ENCODE results near the gene MYLK2.
"Not testable (repeated sequence)": the region's sequence is repeated elsewhere in the genome, so short reads cannot be mapped to it uniquely, and the experiment has no call there.

MYLK2 gene

DNA sequence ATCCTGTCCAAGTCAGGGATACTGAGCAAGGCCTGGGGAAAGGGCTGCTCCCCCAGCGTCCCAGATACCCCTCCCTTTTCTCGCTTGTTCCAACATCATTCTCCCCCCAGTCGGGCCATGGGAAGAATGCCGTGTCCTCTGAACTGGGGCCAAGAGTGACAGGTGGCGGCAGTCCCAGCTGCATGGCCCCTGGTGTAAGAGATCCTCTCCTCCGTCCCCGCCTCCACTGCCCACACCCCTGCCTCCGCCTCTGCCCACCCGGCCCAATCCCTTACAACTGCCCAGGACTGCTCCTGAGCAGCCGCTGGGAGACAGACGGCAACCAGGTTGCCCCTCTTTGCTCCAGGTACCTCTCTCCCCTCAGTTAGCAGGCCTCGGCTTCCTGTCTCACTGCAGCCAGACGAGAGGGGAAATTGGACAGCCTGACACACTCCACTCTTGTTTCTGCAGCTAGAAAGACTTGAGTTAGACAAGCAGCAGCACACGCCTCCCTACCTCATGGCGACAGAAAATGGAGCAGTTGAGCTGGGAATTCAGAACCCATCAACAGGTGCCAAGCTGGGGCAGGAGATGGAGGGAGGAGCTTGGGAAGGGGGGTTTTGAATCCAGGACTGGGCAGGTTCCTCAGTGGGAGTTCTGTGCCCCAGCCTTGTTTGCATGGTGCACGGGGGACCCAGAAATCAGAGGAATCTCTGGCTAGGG, at the start of gene MYLK2:
Gene MYLK2, plus strand, starts transcription at position 274 of the 702 bp plus-strand sequence. Its CDS starts 225 bp downstream, at position 499.
- DNase-seq, result no peak

DNA sequence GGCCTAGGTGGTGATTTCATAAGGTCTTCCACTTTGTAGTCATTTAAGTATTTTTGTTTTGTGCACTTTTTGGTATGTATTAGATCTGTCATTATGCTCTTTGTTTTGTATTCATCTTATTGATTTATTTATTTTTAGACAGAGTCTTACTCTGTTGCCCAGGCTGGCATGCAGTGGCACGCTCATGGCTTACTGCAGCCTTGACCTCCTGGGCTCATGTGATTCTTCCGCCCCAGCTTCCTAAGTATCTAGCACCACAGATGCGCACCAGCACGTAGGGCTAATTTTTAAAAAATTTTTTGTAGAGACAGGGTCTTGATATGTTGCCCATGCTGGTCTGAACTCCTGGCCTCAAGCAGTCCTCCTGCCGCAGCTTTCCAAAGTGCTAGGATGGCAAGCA, 49.5 kb upstream of the MYLK2 start:
- DNase-seq, result no peak

DNA sequence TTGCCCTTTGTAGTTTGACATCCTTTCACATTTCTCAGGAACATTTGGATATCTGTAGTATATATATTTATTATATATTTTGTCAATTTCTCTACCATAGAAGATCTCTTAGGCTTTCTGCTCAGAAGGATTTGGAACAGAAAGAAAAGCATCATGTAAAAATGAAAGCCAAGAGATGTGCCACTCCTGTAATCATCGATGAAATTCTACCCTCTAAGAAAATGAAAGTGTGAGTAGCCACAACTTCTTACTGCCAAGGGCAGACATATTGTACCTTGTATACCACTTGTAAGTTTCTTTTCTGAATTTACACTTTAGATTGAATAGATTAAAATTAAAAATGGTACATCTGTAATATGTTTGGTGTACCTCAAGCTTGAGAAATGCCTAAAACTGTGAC, 48.9 kb upstream of the MYLK2 start:
- DNase-seq, result no peak

DNA sequence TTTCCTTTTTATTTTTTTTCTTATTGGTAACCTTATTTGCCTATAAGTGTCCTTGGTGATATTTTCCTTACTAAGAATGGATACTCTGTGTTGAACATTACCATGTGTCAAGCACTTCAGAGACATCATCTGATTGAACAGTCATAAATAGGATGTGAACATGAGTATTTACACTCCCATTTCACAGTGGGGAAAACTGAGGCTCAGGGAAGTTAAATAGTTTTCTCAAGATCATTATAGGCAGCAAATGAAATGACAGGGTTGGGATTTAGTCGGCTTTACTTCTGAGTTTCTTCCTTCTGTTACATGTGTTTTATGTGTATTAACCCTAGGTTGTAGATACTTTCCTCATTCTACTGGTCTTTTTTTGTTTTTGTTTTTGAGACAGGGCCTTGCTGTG, 44.7 kb upstream of the MYLK2 start:
- no peak for DNase-seq

DNA sequence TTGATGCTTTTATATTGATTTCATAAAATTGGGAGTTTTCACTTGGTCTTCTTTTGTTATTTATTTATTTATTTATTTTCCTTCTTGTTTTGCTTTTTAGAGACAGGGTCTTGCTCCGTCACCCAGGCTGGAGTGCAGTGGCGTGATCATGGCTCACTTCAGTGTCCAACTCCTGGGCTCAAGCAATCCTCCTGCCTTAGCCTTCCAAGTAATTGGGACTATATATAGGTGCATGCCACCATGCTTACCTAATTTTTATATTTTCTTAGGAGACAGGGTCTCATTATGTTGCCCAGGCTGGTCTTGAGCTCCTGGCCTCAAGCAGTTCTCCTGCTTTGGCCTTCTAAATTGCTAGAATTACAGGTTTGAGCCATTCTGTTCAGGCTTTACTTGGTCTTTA, 38.3 kb upstream of the MYLK2 start:
- DNase-seq, result no peak

DNA sequence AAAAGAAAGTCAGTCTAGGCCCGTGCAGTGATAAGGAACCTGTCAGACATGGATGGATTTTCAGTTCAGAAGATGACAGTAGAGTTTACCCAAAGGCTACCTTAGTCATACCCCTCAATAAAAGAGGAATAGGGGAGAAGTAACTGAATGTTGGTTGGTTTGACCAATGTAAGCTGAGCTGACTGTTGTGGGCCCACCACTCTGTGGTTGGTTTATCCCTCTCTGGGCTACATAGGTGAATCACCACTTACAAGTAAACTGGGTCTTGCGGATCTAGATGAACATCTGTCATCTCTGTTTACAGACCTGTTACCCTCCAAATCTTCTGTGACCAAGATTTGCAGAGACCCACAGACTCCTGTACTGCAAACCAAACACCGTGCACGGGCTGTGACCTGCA, 37.2 kb upstream of the MYLK2 start:
- DNase-seq, result no peak

DNA sequence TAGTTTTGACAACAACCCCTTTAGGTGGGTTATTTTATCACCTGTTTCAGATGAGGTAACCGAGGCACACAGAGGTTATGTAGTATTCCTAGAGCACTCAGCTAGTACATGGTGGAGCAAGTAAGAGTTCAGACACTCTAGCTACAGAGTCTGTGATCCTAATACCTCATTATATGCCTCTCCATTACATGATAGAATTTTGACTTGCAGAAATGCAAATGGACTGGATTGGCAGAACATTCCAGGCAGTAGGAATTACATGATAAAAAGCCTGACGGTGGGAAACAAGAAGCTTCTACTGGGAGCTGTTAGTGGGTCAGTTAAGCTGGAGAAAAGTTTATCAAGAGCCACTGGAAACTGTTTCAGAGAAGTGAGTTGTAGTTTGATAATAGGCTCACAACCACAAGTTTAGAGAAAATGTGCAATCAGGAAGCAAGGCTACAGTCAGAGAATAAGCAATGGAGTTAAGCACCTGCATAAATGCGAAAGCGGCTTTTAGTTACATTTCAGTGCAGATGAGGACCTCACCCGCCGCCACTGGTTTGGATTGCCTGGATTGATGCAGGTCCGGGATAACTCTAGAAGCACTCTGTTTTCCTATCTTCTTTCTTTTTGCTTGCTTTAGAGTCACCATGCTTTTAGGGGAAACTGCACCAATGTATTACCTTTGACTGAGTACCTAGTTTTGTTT, 34.7 kb upstream of the MYLK2 start:
- DNase-seq, result no peak

DNA sequence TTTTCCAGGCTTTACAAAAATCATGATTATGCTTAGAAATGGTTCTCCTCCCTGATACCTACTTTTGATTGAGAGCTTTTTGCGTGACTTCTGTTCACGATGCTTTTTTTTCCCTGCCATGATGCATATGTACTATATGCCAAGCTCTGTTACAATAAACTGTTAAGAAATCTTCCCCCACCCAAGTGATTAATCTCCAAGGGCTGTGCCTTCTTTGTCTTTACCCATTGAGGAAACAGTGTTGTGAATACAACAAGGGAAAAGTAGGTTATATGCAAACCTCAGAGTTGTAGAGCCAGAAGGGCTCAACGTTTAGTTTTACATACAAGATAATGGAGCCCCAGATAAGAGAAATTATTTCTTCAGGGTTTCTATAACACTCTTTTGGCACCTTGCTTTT, 34.1 kb upstream of the MYLK2 start:
- no peak for DNase-seq

DNA sequence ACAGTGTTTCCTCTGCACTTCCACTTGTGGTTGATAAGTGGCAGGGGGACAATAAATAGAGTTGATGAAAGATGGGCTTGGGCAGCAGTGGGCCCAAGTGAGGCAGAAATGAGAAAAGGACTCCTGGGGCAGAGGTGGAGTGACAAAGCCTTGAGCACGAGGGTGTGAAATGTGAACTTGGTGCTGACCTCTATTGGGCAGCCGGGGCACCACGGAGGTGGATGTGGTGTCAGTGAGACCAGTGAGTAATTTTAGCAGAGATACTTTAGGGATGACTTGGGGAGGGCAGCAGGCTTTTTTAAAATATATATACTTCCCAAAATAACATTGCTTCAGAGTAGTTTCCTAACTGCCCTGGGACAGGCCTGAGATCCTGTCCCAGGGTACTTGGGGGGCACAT, 30.6 kb upstream of the MYLK2 start:
- no peak for DNase-seq

DNA sequence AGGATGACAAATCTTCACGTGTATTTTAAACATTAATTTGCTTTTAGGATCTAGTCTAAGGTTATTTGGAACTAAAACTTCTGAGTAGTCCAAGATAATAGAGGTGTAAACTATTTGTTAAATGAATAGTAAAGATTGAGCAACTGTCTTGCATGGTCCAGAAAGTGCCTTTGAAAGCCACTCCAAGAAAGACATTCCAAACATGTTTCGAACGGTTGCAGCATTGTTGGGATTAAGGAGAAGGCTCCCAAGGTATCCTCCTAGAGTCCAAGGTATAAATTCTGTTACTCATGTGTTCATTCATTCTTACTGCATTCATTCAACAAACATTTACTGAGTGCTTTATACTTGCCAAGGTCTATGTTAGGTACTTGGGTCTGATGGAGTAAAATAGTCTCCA, 28.8 kb upstream of the MYLK2 start:
- DNase-seq, result no peak

DNA sequence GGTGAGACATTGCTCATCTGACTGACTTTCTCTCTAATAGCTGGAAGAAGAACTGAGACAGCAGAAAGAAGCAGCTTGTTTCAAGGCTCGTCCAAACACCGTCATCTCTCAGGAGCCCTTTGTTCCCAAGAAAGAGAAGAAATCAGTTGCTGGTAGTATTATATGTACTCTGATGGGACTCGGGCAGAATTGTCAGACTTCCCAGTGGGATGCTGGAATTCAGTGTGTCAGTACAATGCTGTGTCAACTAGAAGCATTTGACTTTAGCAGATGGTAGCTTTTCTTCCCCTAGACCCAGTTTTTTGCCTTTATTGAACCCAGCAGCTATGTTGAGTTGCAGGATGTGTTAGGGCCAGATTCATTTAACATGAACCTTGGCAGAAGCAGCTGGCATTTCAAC, 21.8 kb upstream of the MYLK2 start:
- DNase-seq, result no peak

DNA sequence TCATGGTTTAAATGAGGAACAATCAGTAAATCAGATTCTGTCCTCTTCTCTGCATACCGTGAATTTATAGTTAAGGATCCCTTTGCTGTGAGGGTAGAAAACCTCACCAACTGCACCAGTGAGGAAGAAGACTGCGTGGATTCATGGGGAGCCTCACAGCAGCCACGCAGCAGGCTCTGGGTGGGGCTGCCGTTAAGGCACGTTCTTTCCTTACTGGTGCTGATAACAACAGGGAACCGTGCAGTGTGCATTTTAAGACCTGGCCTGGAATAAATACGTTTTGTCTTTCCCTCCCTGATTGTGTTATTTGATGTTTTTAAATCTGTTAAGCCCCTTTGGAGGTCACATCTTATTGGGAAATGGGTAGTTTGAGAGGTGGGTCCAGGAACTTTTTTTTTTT, 17.6 kb upstream of the MYLK2 start:
- no peak for DNase-seq

DNA sequence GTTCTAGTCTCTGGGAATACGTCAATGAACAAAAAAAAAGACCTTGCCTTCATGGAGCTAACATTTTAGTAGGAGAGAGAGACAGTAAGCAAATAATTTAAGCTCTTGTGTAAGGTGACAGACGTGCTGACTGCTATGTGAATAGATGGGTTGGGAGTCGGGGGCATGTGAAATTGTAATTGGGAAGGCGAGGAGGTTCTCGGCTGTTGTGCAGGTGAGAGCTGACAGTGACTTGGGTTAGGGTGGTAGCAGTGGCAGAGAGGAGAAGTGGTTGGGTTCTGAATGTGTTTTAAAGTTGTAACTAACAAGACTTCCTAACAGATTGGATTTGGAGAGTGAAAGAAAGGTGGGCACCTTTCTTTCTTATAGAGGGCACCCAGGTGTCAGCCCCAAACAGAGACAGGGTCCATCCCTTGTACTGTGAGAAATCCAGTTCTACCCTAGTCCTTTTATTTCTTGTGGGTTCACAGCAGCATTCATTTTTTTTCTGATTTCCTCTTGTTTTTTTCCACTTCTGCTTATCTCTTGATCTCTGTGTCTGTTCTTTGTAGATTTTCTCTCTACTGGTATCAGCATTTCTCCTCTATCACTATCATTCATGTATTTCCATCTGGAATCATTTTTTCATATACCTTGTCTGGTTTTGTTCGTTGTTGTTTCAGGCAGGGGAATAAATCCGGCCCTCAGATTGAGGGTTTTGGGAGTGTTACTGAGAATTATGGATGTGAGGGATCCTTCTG, 15.4 kb upstream of the MYLK2 start:
- no peak for DNase-seq

DNA sequence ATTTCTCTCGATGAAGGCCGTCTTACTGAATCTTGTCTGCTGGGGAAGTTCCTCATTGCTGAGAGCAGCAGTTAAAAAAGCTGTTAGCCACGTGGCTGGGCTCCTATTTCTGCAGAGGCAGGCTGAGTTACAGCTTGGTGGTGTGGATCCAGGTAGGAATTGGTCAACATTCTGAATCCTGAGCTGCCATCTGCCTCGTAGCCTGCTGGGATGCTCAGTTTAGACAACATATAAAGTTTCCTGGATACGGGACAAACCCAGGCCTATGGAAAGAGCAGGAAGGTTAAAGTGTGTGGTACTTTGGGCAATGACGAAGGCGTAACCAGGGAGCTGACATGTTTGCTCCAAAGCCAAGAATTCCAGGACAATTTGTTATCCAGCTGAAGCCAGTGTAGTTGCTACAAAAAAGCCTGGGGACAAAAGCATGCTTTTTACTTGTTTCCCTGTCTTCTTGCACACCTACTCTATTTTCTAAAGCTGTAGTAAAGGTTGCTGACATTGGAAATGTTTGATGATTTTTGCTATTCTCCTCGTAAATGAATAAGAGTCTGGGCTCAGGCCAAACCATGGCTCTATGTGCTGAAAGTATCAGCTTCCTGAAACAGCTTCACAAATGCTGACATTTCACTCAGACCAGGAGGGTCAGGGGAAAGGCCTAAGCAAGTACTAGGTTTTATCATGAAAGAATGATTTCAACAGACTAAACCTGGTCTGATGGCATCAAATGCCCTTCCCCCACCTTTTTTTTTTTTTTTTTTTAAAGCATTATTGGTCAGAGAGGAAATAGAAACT, 12.4 kb upstream of the MYLK2 start:
- no peak for DNase-seq

DNA sequence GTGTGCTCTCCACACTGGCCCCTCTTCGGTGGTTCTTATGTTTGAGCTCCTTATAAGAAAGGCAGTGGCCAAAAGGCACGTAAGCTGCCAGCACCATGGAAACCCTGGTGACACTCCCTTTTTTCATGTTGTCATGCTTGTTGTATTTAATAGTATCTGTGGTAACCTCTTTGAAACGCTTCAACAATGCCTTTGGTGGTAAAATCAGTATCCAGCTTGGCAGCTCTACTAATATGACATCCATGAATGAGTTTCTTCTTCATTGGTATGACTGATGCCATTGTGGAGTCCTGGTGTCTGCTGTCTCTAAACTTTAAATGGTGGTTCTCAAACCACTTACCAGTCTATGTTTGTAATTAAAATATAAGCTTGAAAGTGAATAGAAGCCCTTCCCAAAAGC, 10.7 kb upstream of the MYLK2 start:
- DNase-seq, result no peak

DNA sequence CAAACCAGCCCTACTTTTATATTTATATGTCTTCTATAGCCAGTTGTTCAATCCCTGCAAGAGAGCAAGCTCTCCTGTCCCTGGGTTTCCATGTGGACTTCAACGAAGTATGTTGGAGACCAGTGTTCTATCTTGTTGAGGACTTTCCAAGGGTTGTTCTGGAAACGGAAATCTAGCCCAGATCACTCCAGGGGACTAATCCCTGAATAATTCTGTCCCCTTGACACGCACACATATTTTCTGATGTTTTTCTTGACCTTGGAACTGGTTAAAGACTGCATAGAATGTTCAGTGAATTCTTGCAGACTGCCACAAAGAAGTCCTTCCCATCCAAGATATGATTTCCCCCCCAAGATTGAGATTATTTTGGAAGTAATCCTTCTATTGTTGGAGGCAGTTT, 9.5 kb upstream of the MYLK2 start:
- DNase-seq, result no peak

DNA sequence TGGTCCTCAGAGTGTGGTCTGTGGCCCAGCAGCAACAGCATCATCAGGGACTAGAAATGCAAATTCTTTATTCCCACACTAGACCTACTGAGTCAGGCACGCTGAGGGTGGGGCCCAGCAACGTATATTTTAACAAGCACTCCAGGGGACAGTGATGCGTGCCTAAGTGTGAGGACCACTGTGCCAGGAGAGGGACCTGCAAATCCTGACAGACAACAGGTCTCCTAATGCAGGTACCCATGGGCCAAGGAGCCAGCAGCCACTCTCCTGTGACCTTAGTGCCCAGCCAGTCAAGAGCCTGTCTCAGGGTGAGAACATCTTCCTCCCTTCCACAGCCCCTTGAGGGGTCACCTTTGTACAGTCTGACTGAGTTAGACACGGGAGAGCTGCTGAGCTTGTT, 8.0 kb upstream of the MYLK2 start:
- no peak for DNase-seq

DNA sequence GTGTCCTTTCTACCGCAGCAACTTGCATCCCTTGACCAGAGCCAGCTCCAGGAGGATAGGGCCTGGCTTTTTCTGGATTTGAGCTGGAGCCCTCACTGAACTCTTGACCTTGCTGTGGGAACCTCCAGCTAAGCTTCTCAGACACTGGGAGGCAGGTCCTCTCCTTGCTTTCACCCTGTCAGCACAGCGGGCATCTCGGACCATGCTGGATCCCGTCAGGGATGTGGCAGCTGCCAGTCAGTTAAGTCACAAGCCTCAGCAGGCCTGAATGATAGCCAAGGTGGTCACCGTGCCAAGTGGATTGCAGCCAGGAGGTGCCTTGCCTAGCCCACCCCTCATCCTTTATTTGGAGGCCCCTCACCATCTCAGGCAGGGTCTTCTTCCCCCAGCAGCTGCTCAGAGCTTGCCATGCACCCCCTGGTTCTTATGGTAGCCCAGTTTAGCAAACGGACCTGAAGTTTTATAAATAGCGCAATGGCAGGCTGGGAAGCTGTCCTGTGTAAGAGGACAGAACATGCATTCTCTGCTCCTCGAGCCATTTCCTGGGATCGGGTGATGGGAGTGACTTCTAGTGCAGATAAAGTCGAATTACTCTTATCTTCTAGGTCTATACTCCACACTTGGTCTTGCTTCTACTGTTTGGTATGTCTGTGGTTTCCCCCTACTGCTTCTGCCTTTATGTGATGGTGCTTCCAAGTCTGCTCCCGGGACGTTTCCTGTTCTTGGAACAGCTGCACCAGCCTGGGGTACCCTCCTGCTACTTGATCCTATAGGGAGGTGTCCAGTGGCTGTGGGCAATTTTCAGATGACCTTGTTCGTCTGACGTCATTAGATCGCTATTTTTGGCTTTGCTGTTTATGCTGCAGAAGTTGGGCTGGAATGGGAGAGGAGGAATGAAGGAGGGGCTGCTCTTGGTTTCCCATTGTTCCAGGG, 7.1 kb upstream of the MYLK2 start:
- no peak for DNase-seq

DNA sequence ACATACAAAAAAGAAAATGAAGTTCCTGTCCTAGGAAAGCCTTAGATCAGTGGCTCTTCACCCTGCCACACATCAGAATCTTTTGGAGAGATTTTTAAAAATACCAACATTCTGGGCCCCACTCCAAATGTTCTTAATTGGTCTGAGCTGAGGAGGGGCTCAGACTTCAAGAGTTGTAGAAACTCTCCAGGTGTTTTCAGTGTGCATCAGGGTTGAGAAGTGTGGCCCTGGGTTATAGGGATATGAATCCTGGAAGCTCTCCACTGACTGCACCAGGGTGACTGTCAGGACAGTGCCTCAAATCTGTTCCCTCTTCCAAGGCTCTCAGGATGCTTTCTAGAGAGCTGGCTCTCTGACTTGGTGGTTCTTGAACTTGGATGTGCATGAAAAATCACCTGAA, 5.5 kb upstream of the MYLK2 start:
- DNase-seq, result no peak

DNA sequence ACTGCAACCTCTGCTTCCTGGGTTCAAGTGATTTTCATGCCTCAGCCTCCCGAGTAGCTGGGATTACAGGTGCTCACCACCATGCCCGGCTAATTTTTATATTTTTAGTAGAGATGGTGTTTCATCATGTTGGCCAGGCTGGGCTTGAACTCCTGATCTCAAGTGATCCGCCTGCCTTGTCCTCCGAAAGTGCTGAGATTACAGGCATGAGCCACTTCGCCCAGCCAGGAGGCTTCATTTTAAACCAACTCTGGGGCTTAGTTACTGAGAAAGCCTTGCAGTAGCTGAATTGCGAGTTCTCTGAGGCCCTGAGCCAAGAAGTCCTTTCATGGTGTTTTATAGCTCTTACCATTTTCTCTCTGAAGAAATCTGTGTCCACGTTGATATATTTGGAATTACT, 5.0 kb upstream of the MYLK2 start:
- not testable (repeated sequence) for DNase-seq

DNA sequence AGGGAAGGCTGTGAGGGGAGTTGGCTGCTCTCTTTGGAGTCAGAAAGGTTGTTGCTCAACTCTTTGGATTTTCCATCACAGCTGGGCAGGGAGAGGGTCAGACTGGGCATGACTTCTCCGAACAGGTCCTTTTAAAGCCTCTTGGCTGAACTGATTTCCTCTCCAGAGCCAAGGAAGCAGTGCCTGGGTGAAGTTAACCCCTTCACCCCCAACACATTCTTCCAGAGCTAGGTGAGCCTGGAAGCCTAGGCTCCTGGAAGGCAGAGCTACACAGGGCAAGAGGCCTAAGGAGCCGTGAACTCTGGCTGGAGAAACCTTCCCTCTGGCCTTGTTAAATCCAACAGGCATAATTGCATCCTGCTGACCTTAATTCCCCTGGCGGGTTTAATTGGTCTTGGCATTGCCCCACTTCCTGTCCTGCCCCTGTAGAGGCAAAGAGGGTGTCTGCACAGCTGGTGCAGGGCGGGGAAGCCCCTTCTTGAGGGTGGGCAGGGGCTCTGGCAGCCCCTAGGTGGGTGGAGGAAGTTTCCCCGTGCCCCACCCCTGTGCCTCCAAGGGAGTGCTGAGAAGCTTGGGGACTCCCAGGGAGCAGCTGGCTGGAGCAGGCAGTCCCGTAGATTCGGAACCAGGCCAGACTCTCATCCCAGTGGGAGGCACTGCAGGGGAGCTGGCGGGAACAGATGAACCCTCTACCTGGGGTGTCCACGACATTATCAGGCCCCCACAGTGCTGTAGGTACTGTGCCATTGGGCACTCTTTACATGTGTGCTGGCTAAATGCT, 3.6 kb upstream of the MYLK2 start:
- no peak for DNase-seq
